HG02943 (cell line): ENCODE measurements around the gene TECPR1.
"Not testable (repeated sequence)": the region's sequence is repeated elsewhere in the genome, so short reads cannot be mapped to it uniquely, and the experiment has no call there.

Source experiments
- ATAC-seq: cut with Tn5 transposase; IDR thresholded peaks from one replicate; pipeline ENCODE4 v1.9.1; 2021; ENCODE audit warnings: mild to moderate bottlenecking, low read depth, moderate library complexity; ENCODE audit not compliant: unreplicated experiment

TECPR1 gene

DNA sequence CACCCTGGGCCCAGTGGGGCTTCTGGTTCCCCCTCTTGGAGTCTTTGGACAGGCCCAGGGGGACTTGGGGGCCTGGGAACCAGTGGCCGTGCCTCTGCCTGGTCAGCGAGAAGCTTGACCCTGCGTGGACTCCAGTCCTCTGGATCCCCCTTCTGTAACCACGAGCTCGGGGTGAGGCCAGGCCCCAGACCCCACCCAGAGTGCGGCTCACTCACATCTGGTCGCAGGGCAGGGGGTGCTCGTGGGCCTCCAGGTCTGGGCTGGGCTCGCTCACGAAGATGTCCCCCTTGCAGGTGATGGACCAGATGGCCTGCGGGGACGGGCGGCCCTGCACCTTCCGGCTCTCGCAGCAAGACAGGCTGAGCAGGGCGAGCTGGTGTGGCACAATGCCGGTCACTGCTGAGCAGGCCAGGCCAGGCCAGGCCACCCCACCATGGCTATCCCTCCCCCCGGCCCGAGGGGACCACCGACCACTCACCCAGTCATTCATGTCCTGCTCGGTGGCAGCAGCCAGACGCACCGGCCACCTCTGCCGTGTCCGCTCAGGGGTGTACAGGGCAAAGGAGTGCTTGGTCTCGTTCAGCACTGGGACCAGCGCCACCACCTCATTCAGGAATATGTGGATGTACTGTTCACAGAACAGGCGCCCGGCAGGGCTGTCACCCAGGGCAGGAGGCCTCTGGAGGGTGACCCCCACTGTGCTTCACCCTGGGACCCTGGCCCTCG is 21.1 kb downstream of the TECPR1 start:
- ATAC-seq, result no peak

DNA sequence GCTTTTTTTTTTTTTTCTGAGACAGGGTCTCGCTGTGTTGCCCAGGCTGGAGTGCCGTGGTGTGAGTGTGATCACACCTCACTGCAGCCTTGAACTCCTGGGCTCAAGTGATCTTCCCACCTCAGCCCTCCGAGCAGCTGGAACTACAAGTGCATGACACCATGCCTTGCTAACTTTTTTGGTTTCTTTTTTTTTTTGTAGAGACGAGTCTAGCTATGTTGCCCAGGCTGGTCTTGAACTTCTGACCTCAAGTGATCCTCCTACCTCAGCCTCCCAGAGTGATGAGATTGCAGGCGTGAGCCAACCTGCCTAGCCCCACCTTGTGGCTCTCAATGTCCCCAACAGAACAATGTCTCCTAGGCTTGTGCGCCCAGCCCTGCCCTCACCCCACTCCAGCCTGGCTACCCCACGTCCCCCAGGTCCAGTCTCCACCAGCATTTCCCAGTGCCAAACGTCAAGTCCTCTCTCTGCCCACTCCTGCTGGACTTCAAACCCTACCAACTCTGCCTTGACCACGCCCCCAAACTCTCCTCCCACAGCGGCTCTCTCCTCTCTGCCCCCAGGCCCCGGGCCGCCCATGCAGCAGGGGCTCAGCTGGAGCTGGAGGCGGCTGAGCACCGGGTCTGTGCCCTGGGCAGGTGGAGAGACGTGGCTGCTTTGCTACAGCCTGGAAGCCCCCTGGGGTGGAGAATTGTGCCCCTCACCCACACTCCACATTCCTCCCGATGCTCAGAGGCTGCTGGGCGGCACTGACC is 21.9 kb downstream of the TECPR1 start:
- ATAC-seq, result no peak

- no peak for ATAC-seq
These were observed 22.6 kb downstream of the TECPR1 start for GRCh38 chr7:98229441-98229840.

DNA sequence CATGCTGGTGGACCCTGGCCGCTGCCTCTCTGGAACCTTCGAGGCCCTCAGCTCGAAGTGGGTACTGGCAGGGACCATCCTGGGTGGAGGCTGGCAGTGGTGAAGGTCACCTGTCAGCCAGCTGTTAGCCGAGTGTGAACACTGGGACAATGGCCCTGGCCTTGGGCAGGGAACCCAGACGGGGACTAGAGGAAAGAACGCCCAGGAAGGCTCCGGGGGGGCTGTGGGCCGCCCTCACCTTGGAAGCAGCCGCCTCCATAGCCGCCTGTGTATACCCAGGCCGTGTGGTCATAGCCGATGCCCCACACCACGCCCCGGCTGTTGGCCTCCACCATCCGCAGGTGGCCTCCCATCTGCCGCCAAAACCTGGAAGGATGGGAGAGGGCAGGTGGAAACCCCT is 23.2 kb downstream of the TECPR1 start:
- ATAC-seq, result no peak

DNA sequence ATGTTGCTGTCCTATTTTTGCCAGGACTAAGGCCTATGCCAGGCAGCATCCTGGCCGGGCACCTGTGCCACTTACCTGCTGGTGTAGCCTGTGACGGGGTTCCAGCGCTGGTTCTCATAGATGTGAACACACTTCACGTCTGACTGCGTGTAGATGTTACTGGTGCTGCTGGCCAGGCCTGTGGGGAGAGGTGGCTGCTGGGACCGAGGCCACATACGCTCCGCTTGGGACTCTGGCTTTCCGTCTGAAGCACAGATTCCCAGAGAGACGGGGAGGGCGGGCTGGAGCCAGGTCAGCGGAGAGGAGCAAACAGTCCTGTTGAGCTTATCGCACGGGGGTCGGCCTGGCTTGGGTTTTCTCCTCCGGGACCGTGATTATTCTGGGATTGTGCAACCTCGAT is 24.1 kb downstream of the TECPR1 start:
- no peak for ATAC-seq

DNA sequence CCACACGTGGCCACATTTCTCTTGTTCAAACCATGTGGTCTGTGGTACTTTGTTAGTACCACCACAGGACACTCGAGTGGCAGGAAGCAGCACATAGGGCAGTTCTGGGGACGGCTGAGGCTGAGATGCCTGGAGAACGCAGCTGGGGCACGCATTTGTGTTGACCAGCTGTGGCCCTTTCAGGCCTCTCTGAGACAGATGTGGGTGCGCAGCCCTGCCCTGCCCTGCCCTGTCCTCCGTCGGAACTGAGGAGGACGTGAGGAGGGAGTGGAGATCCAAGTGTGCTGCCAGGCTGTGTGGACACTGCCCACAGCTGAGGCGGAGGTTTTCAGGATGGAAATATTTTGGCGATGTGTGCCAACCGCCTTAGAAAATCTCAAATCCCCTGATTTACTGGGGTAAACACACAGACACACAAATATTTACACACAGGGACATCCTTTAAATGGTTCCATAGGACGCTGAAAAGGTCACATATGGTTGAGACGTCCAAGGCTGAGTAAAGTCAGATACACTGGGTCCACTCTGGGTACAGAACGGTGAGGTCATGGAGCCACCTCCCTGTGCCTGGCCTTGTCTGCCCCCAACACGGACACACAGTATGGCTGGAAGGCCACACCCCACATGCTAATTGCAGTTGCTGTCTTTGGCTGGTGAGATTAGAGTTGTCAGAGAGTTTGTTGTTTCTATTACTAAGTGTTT is 26.0 kb downstream of the TECPR1 start:
- ATAC-seq, result no peak

GRCh38 chr7:98224701-98225181 is 27.3 kb downstream of the TECPR1 start:
- ATAC-seq, result no peak

GRCh38 chr7:98223898-98224700 is 27.9 kb downstream of the TECPR1 start:
- ATAC-seq, result no peak

- ATAC-seq, result no peak
These were observed 28.6 kb downstream of the TECPR1 start for GRCh38 chr7:98223351-98223897.

GRCh38 chr7:98222533-98223195 is 29.4 kb downstream of the TECPR1 start:
- no peak for ATAC-seq

DNA sequence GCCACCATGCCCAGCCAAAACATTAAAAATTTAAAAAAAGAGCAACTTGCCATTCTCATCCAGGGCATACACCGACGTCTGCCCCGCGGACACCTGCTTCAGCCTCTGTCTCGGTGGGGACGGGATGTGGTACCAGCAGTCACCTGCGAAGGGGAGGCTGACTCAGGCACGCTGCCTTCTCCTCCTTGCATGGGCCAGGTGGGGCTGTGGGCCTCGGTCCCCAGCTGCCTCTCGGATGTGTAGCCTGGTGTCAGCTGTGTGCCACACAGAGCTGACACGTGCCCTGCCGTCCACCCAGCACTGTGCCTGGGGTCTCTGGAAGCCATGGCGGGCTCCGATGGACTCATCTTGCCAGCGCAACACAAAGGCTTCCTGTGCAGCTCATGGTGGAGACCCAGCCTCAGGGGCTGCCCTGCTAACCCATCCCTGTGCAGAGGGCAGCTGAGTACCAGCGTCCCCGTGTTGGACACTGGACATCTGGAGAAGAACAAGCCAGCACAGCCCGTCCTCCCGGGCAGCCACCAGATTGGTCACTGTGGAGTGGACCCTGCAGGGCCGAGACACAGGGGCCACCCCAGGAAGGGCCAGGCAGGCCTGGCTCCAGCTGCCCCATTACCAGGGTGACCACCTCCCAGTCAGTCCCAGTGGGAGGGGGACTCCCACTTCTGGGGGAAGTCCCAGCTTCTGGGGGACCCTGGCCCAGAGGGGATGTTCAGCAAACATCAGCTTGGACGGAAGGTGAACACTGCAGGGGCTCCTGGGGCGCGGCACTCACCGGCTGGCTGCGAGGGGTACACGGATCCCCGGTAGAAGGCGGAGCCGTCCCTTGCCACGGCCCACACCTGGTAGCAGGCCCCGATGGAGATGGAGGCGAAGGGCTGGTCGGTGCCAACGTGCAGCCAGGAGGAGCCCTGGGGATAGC is 30.2 kb downstream of the TECPR1 start:
- ATAC-seq, result no peak

GRCh38 chr7:98219382-98219781 is 32.6 kb downstream of the TECPR1 start:
- not testable (repeated sequence) for ATAC-seq

DNA sequence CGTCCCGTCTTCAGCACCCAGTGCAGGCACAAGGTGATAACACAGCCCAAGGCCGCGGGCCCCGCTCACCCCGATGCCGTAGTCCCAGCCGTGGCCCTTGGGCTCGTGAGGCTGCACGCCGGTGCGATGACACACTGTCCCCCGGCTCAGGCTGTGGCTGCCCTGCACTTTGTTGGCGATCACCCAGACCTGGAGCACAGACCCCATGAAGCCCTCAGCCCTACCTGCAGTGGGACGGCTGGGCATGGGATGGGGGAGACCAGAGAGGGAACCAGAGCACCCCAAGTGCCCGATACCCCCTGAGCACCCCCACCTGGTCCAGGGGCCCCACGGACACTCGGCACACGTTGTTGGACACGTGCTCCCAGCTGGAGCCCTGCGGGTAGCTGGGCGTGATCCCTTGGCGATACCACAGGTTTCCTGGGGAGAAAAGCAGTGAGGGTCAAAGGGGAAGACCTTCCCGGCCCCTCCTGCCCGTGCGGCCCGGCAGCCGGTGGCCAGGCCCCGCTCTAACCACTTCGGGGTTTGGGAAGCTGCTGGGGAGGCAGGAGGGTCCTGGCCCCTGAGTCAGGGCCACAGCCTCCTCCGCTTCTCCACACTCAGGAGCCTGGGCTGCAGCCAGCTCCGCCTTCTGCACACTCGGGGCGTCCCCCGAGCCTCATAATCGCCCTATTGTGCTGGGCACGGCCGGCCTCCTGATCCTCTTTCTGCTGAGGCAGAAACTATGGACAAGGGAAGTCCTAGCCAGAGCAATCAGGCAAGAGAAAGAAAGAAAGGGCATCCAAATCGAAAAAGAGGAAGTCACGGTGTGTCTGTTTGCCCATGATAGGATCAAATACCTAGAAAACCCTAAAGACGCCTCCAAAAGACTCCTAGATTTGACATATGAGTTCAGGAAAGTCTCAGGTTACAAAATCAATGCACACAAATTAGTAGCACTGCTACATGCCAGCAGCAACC is 34.1 kb downstream of the TECPR1 start:
- no peak for ATAC-seq

- ATAC-seq, result no peak
These were observed 35.0 kb downstream of the TECPR1 start for GRCh38 chr7:98216941-98217622.

DNA sequence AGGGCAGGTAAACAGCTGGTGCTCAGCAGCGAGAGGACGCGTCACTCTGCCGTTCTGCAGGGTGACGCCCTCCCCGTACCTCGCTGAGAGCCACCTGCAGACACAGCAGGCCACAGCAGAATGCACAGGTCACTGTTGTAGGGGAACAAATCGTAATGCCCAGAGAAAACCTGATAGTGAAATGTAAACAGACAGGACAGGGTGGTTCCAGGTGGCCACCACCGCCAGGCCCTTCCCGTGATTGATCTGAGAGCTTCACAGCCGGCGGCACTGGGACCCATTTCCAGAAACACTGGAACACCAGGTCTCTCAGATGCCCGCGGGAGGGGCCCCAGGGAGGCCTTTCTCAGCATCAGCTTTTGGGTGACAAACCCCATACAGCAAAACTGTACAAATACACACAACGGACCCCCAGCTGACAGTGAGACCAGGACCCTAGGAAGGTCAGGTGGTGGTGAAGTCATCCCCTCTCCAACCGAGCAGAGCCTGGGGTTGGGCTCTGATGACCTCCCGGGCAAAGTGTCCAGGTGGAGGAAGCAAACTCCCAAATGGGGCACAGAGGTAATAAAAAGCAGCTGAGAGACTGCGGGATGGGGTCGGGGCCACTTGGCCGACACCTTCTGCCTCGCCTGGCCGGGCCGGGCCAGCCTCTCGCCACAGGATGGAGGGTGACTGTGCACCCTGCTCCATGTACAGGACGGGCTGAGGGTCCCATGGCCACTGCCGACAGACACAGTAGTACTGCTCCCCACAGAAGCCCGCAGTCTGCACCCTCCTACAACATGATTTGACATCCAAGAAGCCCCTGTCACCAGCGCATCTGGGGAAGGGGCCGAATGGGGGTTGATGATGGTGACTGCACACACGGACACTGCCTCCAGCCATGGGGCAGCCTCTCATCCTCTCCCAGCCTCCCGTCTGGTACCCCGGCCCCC is 36.2 kb downstream of the TECPR1 start:
- ATAC-seq, result no peak

DNA sequence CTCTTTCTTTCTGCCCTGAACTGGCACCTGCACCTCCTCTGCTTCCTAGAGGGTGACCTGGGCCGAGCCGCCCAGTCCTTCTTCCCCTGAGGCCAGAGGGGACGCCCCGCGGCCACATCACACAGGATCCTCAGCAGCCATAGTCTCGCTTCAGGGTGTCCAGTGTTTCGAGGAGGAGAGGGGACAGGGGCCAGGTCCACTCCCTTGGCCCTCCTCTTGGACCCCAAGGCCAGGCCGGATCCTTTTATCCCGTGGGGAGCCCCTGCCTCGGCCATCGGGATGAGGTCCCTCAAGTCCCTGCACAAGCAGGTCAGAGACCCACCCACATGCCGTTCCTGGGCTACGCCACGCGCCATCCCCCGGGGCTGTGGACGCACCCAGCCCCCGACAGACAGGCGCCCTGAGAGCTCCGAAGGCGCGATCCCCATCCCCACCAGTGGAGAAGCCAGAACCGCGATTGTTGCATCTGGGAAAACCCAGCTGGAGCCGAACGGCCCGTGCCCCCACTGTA is 37.2 kb downstream of the TECPR1 start:
- ATAC-seq, result no peak
